Stimulated activated effector memory CD8-positive, alpha-beta T cell treated with anti-CD3 and anti-CD28 coated beads, Interleukin-12 subunit alpha, Interleukin-12 subunit beta, amount 100 ng/mL, for 72 hours (primary cell): Measurements from ENCODE around the gene CCL1.
A peak's percentile ranks its signal among the peaks of the same experiment; 100 is the strongest.

ENCODE experiments used
- ATAC-seq: fragments of 150-1000 bp; cut with Tn5 transposase; 2 replicates; pipeline ENCODE4 v1.10.0; 2021
- DNase-seq, 2 donors: peaks; one replicate each; pipeline ENCODE4 v3.0.0; 2021 to 2022; ENCODE audit warnings: low spot score in 2 of 2
- H3K27ac Mint-ChIP-seq: one replicate; pipeline ENCODE4 v1.8.0; 2022; ENCODE audit warnings: mild to moderate bottlenecking, mixed read lengths
- H3K36me3 Mint-ChIP-seq: one replicate; pipeline ENCODE4 v1.8.0; 2022; ENCODE audit warnings: mild to moderate bottlenecking, mixed read lengths
- H3K4me1 Mint-ChIP-seq: one replicate; pipeline ENCODE4 v1.8.0; 2022; ENCODE audit warnings: mixed read lengths
- H3K4me3 Mint-ChIP-seq: one replicate; pipeline ENCODE4 v1.8.0; 2022; ENCODE audit warnings: mild to moderate bottlenecking, mixed read lengths
- H3K9me3 Mint-ChIP-seq: one replicate; pipeline ENCODE4 v1.8.0; 2022; ENCODE audit warnings: mixed read lengths

The CCL1 gene

DNA sequence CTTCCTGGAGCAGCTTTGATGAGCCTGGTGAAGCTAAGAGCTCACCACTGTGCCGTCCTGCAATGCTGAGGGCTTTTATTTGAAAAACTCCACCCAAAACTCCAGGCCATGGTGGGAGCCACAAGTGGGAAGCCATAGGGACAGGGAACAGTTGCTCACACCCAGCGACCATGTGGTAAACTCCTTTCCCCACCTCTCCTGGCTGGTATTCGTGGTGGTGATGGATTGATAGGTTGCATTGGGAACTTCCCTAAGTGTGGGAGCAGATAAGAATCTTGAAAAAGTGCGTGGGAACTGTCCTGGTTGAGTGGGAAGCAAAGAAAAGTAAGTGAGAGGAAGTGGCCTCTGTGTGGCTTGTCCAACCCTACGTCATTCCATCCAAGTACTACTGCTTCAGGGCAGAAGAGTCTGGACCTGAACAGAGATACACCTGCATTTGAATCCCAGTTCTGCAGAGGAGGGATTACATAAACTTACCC lies at the start of gene CCL1:
TSS of gene CCL1 (minus strand) at position 51 of the 479 bp plus-strand sequence. CDS start 72 bp downstream, outside the sequence.
- Mint-ChIP-seq H3K9me3 (no peaks in the 10 kb centered on the region), H3K36me3 (no peaks in the 10 kb centered on the region), H3K4me3 (no peak within 1 kb of the TSS), H3K4me1 (no peaks in the 10 kb centered on the region), H3K27ac (no peak within 1 kb of the TSS)
- ATAC-seq (no peak), DNase-seq (no peak)

GRCh38 chr17:34412534-34412933 lies 49.5 kb upstream of the CCL1 start:
- Mint-ChIP-seq H3K36me3 (no peaks in the 10 kb centered on the region), H3K4me3 (no peak overlapping the region), H3K4me1 (no peaks in the 10 kb centered on the region), H3K27ac (no peak overlapping the region), H3K9me3 (no peaks in the 10 kb centered on the region)
- ATAC-seq = no peak
- DNase-seq = no peak

DNA sequence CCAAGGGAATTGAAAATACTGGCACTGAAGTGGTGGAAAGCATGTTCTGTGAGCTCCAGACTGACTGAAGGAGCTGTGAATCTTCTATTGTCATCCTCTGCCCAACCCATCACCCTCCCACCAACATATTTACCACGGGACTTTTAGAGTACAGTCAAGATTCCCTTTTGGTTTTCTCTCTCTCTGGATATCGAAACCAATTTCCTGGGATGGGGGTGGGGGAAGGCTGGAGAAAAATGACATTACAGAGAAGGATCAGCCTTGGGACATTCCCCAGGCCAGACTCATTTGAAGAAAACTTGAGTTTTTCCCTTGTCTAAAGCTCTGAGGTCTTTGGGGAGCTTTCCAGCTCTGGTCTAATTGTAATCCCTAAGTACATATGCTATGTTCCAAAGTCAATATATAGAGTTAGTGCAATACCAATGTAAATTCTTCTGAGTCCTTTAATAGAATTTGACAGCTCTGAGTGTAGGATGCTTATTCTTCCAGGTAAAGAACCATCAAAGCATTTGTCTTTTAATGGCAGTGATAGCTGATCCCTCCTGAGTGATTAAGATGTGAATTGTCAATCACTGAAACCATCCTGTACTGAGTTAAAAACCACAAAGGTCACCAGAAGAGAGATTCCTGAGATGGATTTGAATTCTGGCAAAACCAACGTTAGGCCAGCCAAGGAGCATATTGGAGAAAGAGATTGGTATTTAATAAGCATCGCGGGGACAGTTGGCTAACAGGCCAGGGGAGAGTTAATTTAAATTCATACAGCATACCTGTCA lies 48.8 kb upstream of the CCL1 start:
- H3K9me3 Mint-ChIP-seq = no peaks in the 10 kb centered on the region
- ATAC-seq = no peak
- H3K4me3 Mint-ChIP-seq = no peak overlapping the region
- H3K27ac Mint-ChIP-seq = no peak overlapping the region
- H3K4me1 Mint-ChIP-seq = no peaks in the 10 kb centered on the region
- no peak for DNase-seq
- no peaks in the 10 kb centered on the region for H3K36me3 Mint-ChIP-seq

DNA sequence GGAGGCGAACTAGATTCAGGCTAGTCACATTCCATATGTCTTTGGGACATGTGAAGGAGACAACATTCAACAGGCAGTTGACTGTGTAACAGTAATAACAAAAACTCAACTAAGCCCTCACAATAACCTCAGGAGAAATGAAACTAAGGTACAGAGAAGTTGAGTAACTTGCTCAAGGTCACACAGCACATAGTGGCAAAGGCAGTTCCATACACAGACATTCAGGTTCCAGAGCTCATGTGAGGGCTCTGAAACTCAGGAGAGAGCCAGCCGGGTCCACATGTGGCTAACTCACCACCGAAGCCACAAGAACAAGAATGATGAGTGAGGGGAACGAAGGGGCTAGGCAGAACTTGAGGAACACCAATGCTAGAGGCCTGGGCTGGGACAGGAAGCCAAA lies 46.3 kb upstream of the CCL1 start:
- H3K36me3 Mint-ChIP-seq = no peaks in the 10 kb centered on the region
- ATAC-seq (no peak), DNase-seq (no peak)
- H3K4me1 Mint-ChIP-seq = no peaks in the 10 kb centered on the region
- H3K27ac Mint-ChIP-seq = no peak overlapping the region
- H3K9me3 Mint-ChIP-seq = no peaks in the 10 kb centered on the region
- no peak overlapping the region for H3K4me3 Mint-ChIP-seq

DNA sequence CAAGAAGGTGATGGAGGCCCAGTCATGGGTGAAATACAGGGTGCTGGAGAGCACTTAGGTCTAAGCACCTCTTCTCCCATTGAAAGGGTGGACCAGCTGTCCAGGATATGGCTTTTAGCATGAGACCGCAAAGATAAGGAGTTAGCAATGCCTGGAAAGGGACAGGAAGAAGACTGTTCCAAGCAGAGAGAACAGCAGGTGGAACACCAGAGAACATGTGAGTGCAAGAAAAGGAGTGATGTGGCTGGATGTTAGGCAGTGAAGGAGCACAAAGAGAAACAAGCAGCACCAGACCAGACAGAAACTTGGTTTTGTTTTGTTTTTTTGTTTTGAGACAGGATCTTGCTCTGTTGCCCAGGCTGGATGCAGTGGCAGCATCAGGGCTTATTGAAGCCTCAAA lies 45.4 kb upstream of the CCL1 start:
- no peaks in the 10 kb centered on the region for H3K4me1 Mint-ChIP-seq
- no peaks in the 10 kb centered on the region for H3K36me3 Mint-ChIP-seq
- H3K4me3 Mint-ChIP-seq = no peak overlapping the region
- no peak overlapping the region for H3K27ac Mint-ChIP-seq
- no peak for ATAC-seq
- no peaks in the 10 kb centered on the region for H3K9me3 Mint-ChIP-seq
- no peak for DNase-seq

GRCh38 chr17:34406226-34406625 lies 43.2 kb upstream of the CCL1 start:
- no peak overlapping the region for H3K4me3 Mint-ChIP-seq
- H3K36me3 Mint-ChIP-seq = no peaks in the 10 kb centered on the region
- no peaks in the 10 kb centered on the region for H3K9me3 Mint-ChIP-seq
- DNase-seq (no peak), ATAC-seq (no peak)
- no peaks in the 10 kb centered on the region for H3K4me1 Mint-ChIP-seq
- no peak overlapping the region for H3K27ac Mint-ChIP-seq

DNA sequence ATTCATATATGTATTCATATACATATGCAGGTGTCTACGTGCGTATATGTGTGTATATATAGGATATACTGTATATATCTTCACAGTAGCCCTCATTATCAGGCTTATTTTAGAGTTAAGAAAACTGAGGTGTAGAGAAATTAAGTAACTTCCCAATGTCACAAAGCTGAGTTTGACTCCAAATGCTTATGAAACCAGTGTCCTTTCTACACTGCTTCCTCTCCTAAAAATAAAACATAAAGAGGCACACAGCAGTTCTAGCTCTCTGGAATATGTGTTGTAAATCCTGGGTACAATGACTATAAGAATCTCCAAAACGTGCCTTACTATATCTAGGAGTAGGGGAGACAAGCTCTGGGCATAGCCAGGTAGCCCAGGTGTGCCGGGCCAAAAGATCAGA lies 40.0 kb upstream of the CCL1 start:
- no peak overlapping the region for H3K27ac Mint-ChIP-seq
- peaks cover 13% of the 10 kb centered on the region for H3K4me1 Mint-ChIP-seq
- ATAC-seq = no peak

GRCh38 chr17:34401165-34401564 lies 38.1 kb upstream of the CCL1 start:
- no peak overlapping the region for H3K27ac Mint-ChIP-seq
- peaks cover 15% of the 10 kb centered on the region for H3K4me1 Mint-ChIP-seq
- DNase-seq = no peak
- H3K4me3 Mint-ChIP-seq = no peak overlapping the region
- no peak for ATAC-seq
- H3K36me3 Mint-ChIP-seq = no peaks in the 10 kb centered on the region
- H3K9me3 Mint-ChIP-seq = no peaks in the 10 kb centered on the region

More for the DNA sequence above, 40.0 kb upstream of the CCL1 start:
- Mint-ChIP-seq H3K4me3 (no peak overlapping the region), H3K9me3 (no peaks in the 10 kb centered on the region), H3K36me3 (no peaks in the 10 kb centered on the region)
- no peak for DNase-seq

DNA sequence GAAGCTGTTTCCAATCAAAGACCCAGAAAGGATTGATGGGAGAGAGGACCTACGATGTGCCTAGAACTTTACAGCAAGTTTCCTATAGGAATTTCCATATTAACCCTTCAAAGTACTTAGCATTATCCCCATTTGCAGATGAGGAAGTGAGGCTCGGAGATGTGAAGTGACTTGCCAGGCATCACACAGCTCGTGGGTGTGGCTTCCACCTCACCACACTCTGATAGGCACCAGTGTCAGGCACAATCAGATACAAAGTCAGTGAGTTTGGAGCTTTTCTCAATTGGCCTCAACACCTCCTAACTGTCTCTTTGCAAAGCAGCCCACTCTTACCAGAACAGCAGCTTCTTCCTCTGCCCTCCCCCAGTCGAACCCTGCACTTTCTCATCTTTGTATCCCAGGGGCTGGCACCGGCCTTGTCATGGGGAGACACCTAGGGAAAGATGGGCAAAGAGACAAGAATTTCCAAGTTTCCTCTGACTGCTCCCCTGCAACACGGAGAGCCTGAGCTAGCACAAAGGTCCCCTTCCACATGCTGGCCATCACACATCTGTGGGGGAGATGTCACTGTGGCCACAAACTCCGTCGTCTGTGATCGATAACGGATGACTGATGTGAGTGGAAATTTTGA lies 37.4 kb upstream of the CCL1 start:
- no peaks in the 10 kb centered on the region for H3K9me3 Mint-ChIP-seq
- DNase-seq (no peak), ATAC-seq (no peak)
- H3K36me3 Mint-ChIP-seq = no peaks in the 10 kb centered on the region
- H3K4me1 Mint-ChIP-seq = peaks cover 15% of the 10 kb centered on the region
- H3K27ac Mint-ChIP-seq = no peak overlapping the region
- no peak overlapping the region for H3K4me3 Mint-ChIP-seq

DNA sequence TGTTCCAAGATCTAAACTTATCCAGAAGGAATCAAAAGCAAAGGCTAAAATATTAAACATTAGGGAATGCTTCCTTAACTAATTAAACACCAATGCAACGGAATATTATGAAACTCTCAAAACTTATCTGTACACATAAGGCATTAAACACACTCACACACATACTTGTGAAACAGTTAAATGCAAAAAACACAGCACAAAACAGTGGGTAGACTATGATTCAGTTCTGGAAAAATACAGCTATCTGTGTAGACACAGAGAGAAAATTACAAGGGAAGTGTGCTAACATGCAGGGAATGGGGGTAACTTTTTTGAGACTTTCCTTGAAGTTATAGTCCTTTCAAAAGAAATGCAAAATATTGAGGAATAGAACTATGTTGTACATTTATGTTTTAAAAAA lies 36.7 kb upstream of the CCL1 start:
- DNase-seq (no peak), ATAC-seq (no peak)
- H3K4me3 Mint-ChIP-seq = no peak overlapping the region
- no peaks in the 10 kb centered on the region for H3K9me3 Mint-ChIP-seq
- no peaks in the 10 kb centered on the region for H3K36me3 Mint-ChIP-seq
- no peak overlapping the region for H3K27ac Mint-ChIP-seq
- H3K4me1 Mint-ChIP-seq = peaks cover 15% of the 10 kb centered on the region

GRCh38 chr17:34398990-34399389 lies 36.0 kb upstream of the CCL1 start:
- peaks cover 15% of the 10 kb centered on the region for H3K4me1 Mint-ChIP-seq
- H3K9me3 Mint-ChIP-seq = no peaks in the 10 kb centered on the region
- no peak for DNase-seq
- H3K36me3 Mint-ChIP-seq = no peaks in the 10 kb centered on the region
- H3K27ac Mint-ChIP-seq = no peak overlapping the region
- ATAC-seq = peak; percentile 78
- no peak overlapping the region for H3K4me3 Mint-ChIP-seq

- DNase-seq = no peak
- Mint-ChIP-seq H3K27ac (no peak overlapping the region), H3K4me1 (peaks cover 15% of the 10 kb centered on the region), H3K4me3 (no peak overlapping the region), H3K9me3 (no peaks in the 10 kb centered on the region), H3K36me3 (no peaks in the 10 kb centered on the region)
- no peak for ATAC-seq
These were observed 34.2 kb upstream of the CCL1 start for GRCh38 chr17:34397265-34397664.

- Mint-ChIP-seq H3K4me3 (no peak overlapping the region), H3K4me1 (peaks cover 16% of the 10 kb centered on the region), H3K27ac (no peak overlapping the region), H3K9me3 (no peaks in the 10 kb centered on the region), H3K36me3 (no peaks in the 10 kb centered on the region)
- DNase-seq = no peak
- ATAC-seq = no peak
These were observed 30.4 kb upstream of the CCL1 start for GRCh38 chr17:34393401-34393800.

DNA sequence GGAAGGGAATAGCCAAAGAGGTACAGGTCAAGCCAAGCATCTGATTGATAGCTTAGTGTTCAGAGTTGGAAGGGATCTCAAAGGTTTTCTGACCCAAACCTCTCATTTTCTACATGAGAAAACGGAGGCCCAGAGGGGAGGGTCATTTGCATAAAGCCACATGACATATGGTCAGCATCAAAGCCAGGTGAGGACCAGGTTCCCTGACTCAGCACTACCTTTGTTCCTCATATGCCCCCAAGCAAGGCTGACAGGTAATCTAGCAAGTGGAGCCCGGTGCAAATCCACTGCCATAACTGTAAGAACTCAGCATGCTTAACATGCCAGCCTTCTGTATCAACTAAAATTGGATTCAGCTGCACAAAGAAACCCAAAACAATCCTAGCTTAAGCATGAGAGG lies 28.2 kb upstream of the CCL1 start:
- DNase-seq (no peak), ATAC-seq (no peak)
- Mint-ChIP-seq H3K9me3 (no peaks in the 10 kb centered on the region), H3K36me3 (no peaks in the 10 kb centered on the region), H3K27ac (no peak overlapping the region), H3K4me3 (no peak overlapping the region), H3K4me1 (peaks cover 22% of the 10 kb centered on the region)

- no peaks in the 10 kb centered on the region for H3K9me3 Mint-ChIP-seq
- peaks cover 27% of the 10 kb centered on the region for H3K4me1 Mint-ChIP-seq
- DNase-seq (no peak), ATAC-seq (no peak)
- H3K4me3 Mint-ChIP-seq = no peak overlapping the region
- no peak overlapping the region for H3K27ac Mint-ChIP-seq
- H3K36me3 Mint-ChIP-seq = no peaks in the 10 kb centered on the region
These were observed 27.6 kb upstream of the CCL1 start for GRCh38 chr17:34390649-34391048.

DNA sequence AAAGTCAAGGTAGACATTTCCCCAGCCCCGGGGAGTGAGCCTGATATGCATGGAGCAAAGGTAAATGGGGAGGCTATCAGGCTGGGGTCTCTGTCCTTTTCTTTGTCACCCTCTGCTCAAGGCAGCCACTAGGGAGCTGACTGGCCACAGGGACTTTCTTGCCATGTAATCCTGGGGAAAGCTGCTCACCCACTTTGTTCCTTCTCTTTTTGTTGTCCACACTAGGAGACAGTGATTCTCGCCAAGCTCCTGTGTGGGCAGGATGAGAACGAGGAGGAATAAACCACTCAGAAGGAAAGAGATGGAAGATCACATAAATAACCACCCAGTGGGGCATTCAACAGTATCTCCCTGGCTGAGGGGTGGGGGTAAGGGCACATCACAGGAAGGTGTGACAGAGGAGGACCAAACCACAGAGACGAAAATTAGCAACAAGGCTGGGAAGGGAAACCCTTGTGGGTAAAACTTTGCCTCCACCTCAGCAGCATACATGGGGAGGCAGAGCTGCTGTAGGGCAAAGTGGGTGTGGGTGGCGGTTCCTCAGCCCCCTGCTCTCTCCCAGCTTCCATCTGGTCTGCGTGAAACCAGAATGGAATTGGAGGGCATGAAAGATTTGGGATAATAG lies 26.2 kb upstream of the CCL1 start:
- DNase-seq (no peak), ATAC-seq (peak; percentile 61)
- Mint-ChIP-seq H3K9me3 (no peaks in the 10 kb centered on the region), H3K27ac (no peak overlapping the region), H3K36me3 (no peaks in the 10 kb centered on the region), H3K4me3 (peak overlapping the region; percentile 7), H3K4me1 (peaks cover 35% of the 10 kb centered on the region)
